CD4-positive, alpha-beta T cell treated with Interleukin-10 for 1 hour (primary cell): Measurements from ENCODE around the gene SLC51B.
A peak's percentile ranks its signal among the peaks of the same experiment; 100 is the strongest.
"Not testable (repeated sequence)": the region's sequence is repeated elsewhere in the genome, so short reads cannot be mapped to it uniquely, and the experiment has no call there.

Experiments used
- DNase-seq: peaks from one replicate; pipeline ENCODE4 v3.0.0-alpha.2; 2020

SLC51B gene

DNA sequence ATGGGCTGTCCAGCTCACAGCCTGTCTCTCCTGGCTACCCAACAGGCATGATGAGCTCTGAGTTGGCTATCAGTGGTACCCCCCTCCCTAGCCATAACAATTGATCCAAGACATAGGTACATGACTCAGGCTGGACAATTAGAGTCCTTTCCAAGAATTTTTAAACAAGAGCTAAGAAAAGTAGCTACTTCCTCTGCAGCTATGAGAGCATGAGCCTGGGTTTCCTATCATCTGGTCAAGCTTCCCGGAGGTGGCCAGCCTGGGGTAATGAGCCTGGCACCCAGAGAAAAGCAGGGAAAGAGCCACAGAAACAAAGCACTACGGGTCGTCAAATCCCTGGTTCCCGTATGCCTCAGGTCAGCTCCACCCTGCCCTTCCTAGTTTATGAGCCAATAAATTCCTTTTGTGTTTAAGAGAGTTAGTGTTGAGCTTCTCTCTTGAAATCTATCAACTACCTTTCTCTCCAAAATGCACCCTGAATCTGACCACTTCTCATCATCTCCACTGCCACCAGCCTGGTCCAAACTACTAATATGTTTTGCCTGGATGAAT, 2.3 kb upstream of the SLC51B start:
- DNase-seq, result no peak

DNA sequence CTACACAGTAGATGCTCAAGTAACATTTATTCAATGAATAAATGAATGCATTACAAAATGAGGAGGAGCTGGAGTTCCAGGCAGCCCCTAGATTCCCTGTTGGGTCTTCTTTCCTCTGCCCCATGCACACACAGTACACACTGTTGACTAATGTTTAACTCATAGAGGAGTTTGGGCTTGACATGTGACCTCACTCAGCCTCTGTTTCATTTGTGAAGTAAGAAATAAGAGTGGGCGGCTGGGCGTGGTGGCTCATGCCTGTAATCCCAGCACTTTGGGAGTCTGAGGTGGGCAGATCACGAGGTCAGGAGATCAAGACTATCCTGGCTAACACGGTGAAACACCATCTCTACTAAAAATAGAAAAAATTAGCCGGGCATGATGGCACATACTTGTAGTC, 969 bp upstream of the SLC51B start:
- not testable (repeated sequence) for DNase-seq

DNA sequence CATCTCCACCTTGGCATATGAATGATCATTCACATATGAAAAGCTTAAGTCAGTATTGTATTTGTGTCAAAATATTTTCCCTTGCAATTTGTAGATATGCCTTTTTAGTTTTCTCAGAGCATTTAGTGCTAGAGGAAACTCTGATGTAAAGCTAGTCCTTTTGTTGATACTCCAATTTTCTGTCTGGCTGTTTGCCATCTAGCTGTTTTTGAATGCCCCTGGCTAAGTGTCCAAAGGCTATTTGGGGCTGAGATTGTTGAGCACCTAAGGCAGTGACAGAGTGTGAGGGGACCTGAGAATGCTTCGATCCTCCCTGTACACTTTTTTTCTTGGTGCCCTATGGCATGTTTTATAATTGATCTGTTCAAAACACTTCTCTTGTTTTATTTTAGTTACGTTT, 3.1 kb downstream of the SLC51B start:
- no peak for DNase-seq

DNA sequence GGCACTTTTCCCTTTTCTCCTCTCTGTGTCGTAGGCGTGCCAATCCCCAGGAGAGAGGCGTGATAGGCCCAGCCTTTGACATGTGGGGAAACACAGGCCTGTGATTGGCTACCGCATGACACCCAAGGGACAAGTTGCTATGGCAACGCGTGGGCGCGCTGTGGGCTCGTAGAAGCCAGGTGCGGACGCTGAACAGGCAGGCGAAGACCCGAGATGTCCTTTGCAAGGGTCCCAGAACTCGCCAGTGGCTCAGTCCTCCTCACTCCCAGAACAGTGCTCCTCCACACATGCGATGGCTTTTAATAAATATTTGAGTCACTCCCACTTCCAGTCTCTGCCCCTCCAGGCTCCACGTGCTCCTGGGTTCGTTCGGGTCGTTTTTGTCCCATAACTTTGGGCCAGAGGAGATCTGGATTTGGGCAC, 4.2 kb downstream of the SLC51B start:
- peak; percentile 90 for DNase-seq

DNA sequence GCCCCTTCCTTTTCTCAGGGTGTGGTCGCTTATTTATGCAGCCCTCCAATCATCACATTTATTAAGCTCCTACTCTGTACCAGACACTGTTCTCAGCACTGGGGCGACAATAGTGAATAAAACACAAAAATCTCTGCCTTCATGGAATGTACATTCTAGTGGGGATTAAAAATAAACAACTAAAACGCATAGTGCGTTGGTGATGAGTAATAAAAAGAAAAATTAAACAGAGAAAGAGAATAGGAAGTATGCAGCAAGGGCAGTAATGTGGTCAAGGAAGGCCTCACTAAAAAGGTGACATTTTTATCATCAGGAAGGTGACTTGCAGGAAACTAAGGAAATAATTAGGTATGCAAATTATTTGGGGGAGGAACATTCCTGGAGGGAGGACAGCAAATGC, 5.1 kb downstream of the SLC51B start:
- DNase-seq, result no peak

DNA sequence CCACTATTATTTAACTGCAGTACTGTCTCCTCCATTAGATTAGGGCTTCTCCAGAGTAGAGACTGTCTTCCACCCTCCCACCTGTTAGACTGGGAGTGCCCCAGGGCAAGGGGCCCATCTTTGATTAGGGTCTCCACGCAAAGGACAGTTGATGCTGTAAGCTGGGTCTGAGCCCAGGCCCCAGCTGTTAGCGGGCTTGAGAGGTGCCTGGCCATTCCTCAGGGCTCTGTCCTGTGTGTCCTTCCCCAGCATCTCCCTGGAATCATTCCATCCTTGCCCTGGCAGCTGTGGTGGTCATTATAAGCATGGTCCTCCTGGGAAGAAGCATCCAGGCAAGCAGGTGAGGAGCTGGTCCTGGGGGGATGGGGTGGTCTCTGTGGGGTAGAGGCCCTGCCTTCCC, 6.1 kb downstream of the SLC51B start:
- DNase-seq, result no peak

DNA sequence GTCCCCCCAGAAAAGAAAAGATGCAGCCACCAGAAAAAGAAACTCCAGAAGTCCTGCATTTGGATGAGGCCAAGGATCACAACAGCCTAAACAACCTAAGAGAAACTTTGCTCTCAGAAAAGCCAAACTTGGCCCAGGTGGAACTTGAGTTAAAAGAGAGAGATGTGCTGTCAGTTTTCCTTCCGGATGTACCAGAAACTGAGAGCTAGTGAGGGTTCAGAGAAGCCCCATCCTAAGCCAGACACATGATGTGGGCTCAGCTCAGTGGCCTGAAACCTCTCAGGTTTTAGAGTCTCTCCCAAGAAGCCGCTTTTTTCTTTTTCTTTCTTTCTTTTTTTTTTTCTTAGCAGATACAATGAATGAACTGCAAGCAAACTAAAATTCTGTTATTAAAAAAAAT, 7.8 kb downstream of the SLC51B start:
- no peak for DNase-seq

DNA sequence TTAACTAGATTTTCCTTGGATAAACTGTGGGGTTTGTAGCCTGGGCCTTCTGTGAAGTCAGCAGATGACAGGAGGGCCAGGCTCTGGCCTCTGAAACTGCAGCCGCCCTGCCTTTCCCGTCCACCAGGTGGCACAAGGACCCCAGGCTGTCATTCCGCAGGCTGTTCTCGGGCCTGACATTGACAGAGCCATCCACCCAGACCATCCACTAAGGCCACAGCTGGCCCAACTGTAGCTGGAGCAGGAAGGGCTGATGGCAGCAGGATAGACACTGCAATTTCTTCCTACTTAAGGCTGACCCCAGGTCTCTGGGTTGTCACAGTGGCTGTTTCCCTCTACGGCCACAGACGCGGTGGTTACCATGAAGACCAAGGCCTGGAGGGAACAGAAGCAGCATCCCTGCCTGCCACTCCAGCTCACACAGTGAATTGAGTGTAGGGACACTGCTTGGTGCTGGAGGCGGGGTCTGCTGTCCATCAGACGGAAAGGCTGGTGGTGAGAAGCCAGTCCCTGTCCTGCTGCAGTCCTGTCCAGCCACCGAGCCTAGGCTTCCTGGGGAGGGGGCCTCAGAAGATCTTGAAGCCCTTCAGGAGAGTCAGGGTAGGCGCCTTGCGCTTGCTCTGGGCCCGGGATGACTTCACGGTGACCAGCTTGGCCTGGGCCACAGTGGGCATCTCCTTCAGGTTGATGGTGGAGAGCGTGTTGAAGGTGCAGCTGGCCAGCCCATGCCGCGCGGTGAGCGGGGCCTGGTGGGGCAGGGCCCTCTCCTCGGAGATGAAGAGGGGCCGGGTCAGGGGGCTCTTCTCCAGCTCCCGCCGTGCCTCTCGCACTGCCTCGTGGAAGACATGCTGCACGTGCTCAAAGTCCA, 9.4 kb downstream of the SLC51B start:
- peak; percentile 53 for DNase-seq

DNA sequence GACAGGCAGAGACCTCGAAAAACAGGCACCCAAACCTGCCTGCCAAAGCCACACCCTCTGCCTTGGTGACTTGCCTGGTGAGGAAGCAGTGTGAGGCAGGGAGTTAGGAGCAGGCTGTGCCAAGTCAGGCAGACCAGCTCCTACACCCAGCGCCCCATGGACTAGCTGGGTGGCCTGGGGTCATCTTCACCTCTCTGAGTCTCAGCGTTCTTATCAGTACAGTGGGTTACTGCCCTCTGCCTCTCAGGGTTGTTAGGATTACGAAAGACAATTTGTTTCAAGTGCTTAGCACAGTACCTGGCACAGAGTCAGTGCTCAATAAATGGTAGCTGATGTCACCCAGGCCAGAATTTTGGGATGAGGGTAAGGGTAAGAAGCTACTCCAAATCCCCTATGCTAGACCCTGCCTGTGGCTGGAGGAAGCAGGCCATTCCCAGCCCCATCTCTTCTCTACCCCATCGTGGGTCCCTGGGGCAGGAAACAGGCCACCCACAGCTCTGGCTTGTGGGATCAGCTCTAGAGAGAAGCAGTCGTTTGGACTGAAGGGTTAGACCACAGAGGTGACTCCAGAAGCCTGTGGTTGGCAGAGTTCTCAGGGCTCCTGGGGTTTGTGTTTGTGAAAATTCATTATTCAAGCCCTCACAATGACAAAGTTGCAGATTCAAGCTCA, 10.1 kb downstream of the SLC51B start:
- DNase-seq, result no peak

DNA sequence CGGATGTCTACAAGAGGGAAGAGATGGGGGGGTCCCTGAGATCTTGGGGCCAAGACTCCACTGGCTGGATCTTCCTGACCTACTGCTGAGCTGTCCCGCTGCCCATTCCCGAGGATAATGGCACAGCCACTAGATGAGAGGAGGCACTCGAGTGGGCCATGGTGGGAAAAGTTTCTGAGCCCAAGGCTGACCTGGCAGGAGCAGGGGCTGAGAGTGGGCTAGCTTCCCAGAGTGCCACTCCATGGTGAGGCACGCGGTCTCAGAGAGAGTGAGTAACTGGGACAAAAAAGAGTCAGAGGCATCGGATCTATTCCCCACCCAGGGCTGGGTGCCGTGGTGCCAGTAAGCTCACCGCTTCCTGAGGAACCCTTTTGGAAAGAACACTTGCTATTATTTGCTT, 10.9 kb downstream of the SLC51B start:
- no peak for DNase-seq

DNA sequence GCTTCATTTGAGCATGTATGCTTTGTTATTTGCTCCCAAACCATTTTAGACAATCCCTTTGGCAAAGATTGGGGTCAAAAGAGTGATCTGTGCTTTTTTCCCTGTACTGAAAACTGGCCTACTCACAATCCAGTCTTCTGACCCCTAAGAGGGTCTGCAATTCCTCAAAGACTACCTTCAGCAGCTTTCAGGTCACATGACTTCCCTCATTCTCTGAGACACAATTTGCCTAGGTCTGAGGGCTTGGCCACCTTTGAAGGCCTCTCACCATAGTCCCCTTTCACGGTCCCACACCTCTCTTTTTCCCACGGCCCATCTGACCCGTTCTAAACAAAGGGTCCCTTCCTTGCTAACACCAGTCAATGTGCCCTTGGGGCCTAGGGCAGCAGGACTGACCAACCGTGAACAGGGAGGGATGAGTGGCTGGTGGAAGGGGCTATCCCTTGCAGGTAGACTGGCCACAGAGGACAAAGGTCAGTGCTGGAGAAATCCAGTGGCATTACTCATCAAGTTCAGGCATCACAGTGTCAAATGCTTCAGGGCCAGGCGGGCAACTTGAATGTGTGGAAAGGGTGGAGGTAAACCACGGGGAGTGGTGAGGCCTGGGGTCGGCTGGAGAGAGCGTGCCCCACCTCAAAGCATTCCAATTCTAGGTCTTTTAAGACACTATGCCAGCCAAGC, 11.8 kb downstream of the SLC51B start:
- no peak for DNase-seq

DNA sequence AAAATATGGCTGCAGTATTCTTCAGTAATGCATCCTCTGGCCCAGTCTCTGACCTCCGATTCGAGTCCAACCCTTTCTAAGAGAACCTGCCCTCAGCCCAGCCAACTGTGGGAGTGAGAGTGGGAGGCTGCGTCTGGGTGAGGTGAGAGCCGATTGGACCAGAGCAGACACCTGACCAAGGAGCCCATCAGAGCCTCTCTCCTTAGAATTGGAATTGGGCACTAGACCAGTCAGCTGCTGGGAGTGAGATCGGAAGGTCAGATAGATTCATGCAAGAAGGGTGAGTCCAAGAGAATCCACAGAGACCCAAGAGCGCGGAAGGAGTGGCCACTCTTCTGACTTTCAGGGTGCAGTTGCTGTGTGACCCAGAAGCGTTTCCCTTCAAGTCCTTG, 12.4 kb downstream of the SLC51B start:
- no peak for DNase-seq

DNA sequence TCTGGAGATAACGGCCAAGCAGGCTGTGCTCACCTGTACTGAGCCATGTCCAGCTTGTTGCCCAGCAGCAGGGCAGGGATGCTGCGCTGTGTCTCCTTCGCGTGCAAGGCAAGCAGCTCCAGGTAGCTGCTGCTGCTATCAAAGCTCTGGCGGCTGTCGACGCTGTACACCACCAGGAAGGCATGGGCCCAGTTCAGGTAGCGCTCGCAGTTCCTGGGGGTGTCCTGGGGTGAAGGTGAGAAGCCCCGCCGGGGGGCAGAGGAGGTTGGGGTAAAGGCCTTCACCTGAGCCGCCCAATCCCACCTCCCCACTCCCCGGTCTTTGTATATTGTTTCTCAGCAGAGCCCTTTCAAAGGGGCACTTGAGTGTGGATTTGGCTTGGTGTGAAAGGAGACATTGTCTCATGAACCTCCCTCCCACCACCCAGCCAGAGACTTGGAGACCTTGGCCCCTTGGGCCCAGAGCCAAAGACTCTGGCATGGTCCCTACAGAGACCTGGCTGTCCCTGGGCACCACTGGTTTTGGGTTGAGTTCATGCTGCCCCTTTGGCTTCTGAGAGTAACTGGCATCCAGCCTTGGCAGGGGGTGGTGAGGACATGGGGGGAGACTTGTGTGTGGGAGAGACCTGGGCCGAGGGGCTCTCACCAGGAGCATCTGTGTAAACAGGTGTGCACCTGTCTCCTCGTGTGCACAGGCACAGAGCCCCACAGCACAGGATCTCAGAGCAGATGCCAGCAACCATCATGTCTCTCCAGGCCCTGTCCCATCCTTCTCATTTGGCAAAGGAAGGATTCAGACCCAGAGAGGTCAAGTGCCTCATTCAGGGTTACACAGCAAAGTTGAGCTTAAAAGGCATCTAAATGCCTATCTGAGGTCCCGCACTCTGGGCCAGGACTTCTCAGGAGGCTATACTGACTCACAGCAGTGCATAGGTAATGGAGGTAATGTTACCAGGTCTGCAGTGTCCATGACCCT, 13.5 kb downstream of the SLC51B start:
- no peak for DNase-seq

DNA sequence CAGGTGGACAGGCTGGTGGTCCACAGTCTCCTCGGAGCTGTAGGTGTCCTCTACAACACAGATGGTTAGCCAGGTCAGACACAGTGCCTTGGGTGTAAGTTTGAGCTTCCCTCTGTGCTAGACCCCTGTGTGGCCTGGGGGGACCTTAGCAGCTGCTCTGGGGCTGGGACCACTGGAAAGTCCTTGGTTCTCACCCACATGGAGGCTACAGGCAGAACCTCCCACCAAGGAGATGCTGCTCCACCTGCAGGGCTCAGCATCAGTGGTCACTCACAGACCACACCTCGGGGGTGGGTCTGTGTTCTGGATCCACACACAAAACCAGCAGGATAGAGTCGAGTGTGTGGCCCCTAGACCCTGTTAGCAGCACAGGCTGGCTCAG, 14.2 kb downstream of the SLC51B start:
- DNase-seq, result no peak

DNA sequence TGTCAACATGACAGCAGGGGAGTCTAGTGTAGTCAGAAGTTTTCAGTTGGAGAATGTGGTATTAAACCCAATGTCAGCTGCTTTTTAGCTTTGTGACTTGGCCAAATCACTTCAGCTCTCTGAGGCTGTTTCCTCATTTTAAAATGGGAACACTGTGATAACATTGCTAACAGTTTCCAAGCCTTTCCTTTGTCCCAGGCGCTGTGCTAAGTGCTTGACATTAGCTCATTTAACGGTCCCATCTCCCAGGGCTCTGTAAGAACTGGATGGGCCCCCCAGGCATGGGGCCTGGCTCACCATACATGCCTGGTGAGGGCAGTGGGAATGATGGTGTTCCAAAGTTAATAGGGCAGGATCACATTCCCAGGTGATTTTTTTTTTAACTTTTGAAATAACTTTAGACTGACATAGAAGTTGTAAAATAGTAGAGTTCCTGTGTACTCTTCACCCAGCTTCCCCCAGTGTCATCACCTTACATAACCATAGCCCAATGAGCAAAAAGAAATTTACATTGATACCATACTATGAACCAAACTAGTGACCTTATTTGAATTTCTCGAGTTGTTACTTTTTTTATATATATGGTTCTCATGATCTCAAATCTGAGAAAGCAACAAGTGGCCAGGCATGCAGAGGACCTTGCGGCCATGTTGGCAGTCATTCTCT, 14.9 kb downstream of the SLC51B start:
- DNase-seq, result no peak

DNA sequence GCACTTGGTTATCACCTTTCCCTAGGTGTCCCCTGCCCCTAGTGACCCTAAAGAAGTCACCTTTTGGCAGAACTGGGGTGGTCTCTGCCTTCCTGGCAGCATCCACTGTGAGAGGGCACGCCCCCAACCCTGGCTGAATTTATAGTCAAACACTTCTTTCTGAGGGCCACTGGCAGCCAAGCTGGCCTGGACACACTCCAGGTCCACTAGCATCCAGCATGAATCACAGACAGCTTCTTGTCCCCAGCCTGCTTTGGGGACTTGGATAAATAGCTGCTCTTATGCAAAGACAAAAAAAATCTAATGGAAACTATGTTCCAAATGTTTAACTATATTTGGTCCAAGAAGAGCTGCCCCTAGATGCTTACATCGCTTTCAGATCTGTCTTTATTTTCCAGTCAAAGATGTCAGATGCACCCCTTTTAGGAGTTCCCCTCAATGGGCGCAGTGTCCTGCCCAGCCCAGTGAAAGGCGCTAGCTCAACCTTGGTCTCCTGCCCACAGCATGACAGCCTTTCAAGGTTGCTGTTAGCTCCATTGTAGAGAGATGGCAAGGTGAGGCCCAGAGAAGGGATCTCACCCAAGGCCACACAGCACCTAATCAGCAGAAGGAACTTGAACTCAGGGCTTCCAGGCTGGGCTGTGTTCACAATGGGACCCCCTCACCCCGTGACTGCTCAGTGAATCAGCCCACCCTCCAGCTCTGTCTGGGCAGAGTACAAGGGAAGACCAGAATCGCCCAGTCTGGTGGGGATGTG, 15.6 kb downstream of the SLC51B start:
- DNase-seq, result no peak

DNA sequence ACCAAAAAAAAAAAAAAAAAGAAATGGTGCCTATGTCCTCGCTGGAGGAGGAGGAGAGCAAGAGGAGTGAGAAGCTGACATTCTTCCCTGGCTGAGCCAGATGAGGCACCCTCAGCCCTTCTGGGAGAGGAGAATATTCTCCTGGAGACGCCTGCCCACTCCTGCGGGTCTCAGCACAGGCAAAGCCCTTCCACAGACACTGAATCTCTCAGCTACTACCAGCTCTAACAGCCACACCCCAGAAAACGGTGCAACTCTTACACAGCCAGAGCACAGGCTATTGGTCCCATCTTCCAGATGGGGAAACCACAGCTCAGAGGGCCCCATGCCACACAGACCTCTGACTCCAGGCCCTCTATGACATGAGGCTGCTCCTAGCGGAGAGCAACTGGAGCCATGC, 16.9 kb downstream of the SLC51B start:
- no peak for DNase-seq

DNA sequence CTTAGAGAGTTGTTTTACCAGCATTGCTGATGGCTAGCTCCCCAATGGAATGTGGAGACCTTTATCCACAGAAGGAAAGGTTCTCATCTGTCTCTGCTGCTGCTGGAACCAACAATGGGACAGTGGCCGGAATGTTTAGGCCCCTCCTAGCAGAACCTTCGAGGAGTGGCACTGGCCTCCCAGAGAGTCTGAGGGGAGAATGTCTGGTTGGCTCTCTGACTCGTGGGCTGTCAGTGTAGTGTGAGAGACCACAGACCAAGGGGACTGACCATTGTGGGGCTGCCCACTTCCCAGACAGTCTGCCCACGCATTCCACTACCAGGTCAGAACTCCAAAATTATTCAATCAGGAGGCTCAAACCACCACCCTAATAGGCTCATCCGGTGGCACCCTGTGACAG, 17.5 kb downstream of the SLC51B start:
- no peak for DNase-seq

DNA sequence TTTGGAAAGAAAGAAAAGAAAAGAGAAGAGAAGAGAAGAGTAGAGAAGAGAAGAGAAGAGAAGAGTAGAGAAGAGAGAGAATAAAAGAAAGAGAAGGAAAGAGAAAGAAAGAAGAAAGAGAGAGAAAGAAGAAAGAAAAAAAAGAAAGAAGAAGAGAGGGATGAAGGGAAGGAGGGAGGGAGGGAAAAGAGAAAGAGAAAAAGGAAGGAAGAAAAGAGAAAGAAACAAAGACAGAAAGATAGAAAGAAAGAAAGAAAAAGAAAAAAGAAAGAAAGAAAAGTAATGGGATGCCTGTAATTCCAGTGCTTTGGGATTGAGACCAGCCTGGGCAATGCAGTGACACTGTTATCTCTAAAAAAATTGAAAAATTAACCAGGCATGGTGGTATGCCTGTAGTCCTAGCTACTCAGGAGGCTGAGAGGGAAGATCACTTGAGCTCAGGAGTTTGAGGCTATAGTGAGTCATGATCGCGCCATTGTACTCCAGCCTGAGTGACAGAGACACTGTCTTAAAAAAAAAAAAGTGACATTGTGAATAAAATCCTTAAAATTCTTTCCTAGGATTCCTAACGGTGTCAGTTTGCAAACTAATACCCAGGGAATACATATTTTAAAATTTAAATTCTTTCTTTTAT, 20.9 kb downstream of the SLC51B start:
- no peak for DNase-seq

DNA sequence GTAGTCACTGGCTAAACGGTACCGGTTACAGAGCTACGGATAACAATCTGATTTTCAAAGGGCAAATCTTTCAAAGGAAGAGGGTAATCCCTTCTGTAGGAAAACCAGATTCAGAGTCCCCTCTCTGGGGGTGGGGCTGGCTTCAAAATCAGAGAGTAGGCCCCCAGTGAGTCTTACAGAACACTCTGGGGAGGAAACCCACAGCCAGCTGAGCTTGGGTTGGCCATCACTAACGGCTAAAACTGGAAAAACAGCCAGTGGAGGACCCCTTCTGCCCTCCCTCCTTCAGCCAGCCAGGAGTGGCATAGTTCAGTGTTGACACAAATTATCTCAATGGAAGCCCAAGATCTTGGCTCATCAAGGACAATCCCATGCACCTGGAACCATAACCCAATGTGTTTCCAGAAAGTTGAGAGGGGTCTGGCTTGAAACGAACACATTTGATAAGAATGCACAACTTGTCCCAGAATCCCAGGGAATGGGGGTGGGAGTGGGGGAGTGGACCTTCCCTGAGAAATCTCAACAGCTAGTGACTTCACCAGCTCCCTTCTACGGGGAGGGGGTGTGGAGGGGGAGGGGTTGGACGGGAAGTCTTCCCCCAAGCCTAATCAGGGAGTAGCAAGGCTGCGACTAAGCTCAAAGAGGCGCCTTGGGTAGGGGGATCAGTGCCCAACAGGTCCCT, 21.6 kb downstream of the SLC51B start:
- no peak for DNase-seq
